Measurements from ENCODE around the gene KRTAP10-12. TPM values are rescaled to one million over a fixed set of nuclear protein-coding genes. Genes with fewer than 3 reads are reported as not detected.

KRTAP10-12 gene
- total RNA-seq, 4 donors from 2014 or later = not detected

DNA sequence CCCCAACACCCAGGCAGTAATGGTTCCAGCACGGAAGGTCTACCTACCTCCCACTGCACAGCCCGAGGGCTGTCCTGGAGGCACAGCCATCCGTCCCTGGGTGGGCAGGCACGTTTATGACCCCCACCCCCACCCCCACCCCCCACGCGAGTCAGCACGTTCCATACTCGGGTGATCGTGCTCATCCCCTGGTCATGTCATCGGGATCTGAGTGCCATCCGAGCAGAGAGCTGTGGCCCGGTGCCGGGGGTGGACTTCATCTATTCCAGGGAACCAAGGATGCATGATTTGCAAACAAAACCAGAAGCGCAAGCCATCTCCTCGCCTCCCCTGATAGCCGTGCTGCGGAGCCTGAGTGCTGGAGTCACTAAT, 13.3 kb downstream of the KRTAP10-12 start:
- Histone ChIP-seq H3K27ac (no peak overlapping the region), H3K4me1 (peaks cover 0 to 4% (median 2%) of the 10 kb centered on the region in 4 donors), H3K4me3 (no peak overlapping the region), H3K9me3 (no peaks in the 10 kb centered on the region), H3K27me3 (peaks cover 96% of the 10 kb centered on the region), H3K36me3 (no peaks in the 10 kb centered on the region)
- in situ Hi-C loops (cut with MboI; ENCODE audit: low pct_ligation_motif_present in 1 of 4, low pct_unique_long_range_greater_than_20kb in 1 of 4, low sequenced_read_pairs in 3 of 4) (no loop called here), intact Hi-C loops (cut with DNase I; ENCODE audit: low total_unique reads) (no loop called here)
- no peak for DNase-seq
- no peak for TF ChIP-seq POLR2A (IDR thresholded peaks at IDR 0.05)
- TF ChIP-seq POLR2AphosphoS5 (IDR thresholded peaks at IDR 0.05) = no peak
- TF ChIP-seq, protein P1, sequence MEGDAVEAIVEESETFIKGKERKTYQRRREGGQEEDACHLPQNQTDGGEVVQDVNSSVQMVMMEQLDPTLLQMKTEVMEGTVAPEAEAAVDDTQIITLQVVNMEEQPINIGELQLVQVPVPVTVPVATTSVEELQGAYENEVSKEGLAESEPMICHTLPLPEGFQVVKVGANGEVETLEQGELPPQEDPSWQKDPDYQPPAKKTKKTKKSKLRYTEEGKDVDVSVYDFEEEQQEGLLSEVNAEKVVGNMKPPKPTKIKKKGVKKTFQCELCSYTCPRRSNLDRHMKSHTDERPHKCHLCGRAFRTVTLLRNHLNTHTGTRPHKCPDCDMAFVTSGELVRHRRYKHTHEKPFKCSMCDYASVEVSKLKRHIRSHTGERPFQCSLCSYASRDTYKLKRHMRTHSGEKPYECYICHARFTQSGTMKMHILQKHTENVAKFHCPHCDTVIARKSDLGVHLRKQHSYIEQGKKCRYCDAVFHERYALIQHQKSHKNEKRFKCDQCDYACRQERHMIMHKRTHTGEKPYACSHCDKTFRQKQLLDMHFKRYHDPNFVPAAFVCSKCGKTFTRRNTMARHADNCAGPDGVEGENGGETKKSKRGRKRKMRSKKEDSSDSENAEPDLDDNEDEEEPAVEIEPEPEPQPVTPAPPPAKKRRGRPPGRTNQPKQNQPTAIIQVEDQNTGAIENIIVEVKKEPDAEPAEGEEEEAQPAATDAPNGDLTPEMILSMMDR (IDR thresholded peaks at IDR 0.05) = no peak
- no peak for TF ChIP-seq EP300 (IDR thresholded peaks at IDR 0.05; ENCODE audit: low read depth)
- WGBS, 2 donors (ENCODE audit: low coverage in 1 of 2) = 14% methylated on average over 17 of the region's 17 CpGs; no CpG with 5 or more reads in 1 of the 2 donors

DNA sequence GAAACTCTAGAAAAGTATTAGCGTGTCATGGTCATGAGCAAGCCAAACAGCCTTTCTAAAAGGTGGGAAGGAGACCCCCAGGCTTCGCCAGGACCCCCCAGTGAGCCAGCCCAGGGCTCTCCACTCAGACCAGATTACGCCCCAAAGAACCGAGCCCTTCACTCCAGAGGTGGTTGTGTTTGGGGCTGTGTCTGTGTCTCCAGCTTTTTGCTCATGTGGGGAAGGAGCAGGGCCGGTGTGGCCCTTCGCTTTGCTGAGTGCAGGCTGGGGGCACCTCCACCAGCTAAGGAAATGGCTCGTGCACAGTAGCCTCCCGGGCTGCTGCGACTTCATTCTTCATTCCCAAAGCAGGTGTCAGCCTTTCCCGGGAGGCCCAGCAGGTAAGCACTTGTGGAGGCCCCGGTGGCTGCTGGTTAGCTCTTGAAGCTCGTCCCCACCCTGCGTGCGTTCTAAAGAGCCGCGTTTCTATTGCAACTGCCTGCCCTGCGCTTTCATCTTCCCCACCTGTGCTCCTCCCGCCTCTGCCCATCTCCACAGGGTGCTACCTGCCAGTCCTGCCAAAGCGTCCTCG, 13.9 kb downstream of the KRTAP10-12 start:
- no peak for DNase-seq
- H3K4me3 ChIP-seq = no peak overlapping the region
- H3K27ac ChIP-seq = no peak overlapping the region
- no peaks in the 10 kb centered on the region for H3K9me3 ChIP-seq
- 6% methylated on average over 20 of the region's 20 CpGs; no CpG with 5 or more reads in 1 of the 2 donors for WGBS, 2 donors (ENCODE audit: low coverage in 1 of 2)
- TF ChIP-seq POLR2A (IDR thresholded peaks at IDR 0.05) (no peak), POLR2AphosphoS5 (IDR thresholded peaks at IDR 0.05) (no peak), EP300 (IDR thresholded peaks at IDR 0.05; ENCODE audit: low read depth) (no peak)
- TF ChIP-seq, protein P1 (IDR thresholded peaks at IDR 0.05) = no peak
- intact Hi-C loops (cut with DNase I; ENCODE audit: low total_unique reads) (no loop called here), in situ Hi-C loops (cut with MboI; ENCODE audit: low pct_ligation_motif_present in 1 of 4, low pct_unique_long_range_greater_than_20kb in 1 of 4, low sequenced_read_pairs in 3 of 4) (no loop called here)
- no peaks in the 10 kb centered on the region for H3K36me3 ChIP-seq
- H3K4me1 ChIP-seq = peaks cover 0 to 4% (median 2%) of the 10 kb centered on the region in 4 donors
- H3K27me3 ChIP-seq = peaks cover 99% of the 10 kb centered on the region

DNA sequence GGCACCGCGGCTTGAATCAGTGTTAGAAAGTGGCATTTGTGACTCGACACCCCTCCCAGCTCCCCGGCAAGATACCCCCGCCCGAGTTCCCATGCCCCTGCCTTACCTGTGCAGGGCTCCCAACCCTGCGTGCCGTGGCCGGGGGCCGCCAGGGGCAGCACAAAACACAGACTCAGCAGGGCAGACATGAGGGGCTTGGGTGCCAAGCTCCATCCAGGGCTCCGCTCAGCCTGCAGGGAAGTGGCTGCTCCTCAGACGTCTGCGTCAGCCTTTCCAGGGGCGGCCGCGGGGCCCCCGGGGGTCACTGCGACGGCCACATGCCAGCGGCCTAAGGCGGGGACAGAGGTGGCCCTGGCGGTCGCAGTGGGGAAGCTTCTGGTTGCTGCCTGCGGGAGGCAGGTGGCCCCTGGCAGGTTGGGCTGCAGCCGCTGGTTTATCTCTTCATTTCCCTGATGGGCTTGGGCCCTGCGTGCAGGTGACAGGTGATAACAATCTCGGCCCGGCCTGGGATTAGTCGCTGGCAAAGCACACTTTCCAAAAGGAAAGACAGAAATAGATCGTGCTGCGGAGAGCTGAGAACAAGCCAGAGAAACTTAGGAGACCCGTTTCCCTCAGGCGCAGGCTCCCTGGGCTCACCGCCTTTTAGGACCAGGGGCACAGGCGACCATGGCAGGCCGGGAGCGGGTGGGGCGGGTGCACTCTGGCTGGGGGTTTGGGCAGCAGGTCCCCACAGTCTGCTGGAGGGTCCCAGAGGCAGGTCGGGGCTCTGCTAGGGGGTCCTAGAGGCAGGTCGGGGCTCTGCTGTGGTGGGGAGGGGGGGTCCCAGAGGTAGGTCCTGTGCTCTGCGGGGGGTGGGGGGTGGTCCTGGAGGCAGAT, 14.6 kb downstream of the KRTAP10-12 start, which contains the start of gene TSPEAR:
TSPEAR (minus strand) TSS at position 246 of the 876 bp plus-strand sequence; CDS start at position 188, 58 bp downstream.
- TF ChIP-seq POLR2AphosphoS5 (IDR thresholded peaks at IDR 0.05) (no peak), POLR2A (IDR thresholded peaks at IDR 0.05) (no peak), EP300 (IDR thresholded peaks at IDR 0.05; ENCODE audit: low read depth) (no peak)
- TF ChIP-seq, protein P1 (IDR thresholded peaks at IDR 0.05) = no peak
- 2% methylated on average over 18 of the region's 41 CpGs; no CpG with 5 or more reads in 1 of the 2 donors for WGBS, 2 donors (ENCODE audit: low coverage in 1 of 2)
- Histone ChIP-seq H3K27me3 (peaks cover 94% of the 10 kb centered on the region), H3K4me1 (peaks cover 0 to 4% (median 2%) of the 10 kb centered on the region in 4 donors), H3K27ac (no peak within 1 kb of the TSS), H3K4me3 (no peak within 1 kb of the TSS), H3K9me3 (no peaks in the 10 kb centered on the region), H3K36me3 (no peaks in the 10 kb centered on the region)
- intact Hi-C loops (cut with DNase I; ENCODE audit: low total_unique reads) (no loop called here), in situ Hi-C loops (cut with MboI; ENCODE audit: low pct_ligation_motif_present in 1 of 4, low pct_unique_long_range_greater_than_20kb in 1 of 4, low sequenced_read_pairs in 3 of 4) (no loop called here)
- DNase-seq = no peak

Data from transverse colon (tissue), 4 donors.